Liver (tissue), 3 donors: ENCODE measurements around the gene GNG8.

ENCODE experiments used
- EGR1 ChIP-seq, 2 donors: IDR thresholded peaks; 2 replicates each; pipeline ENCODE4 v1.6.1; 2016 to 2018; ENCODE audit warnings: antibody characterized with exemption in 2 of 2, low read depth in 2 of 2
- FOXA1 ChIP-seq: IDR thresholded peaks from 2 replicates; pipeline ENCODE4 v1.6.1; 2016; ENCODE audit warnings: antibody characterized with exemption
- JUND ChIP-seq, 2 donors: IDR thresholded peaks; 2 replicates each; pipeline ENCODE4 v1.6.1; 2016; ENCODE audit warnings: antibody characterized with exemption in 2 of 2
- RAD21 ChIP-seq, 2 donors: IDR thresholded peaks; 2 replicates each; pipeline ENCODE4 v1.6.1; 2016; ENCODE audit warnings: antibody characterized with exemption in 2 of 2, mild to moderate bottlenecking in 2 of 2
- TF ChIP-seq, protein P1 (sequence below): fragments of 150-350 bp; IDR thresholded peaks from 2 replicates; pipeline ENCODE4 v1.5.1; 2017; ENCODE audit warnings: improper control_type of control experiment, low read depth, low read length; ENCODE audit not compliant: missing input control
- TF ChIP-seq, protein P2 (sequence below): IDR thresholded peaks from 2 replicates; pipeline ENCODE4 v1.6.1; 2016; ENCODE audit warnings: antibody characterized with exemption
- TF ChIP-seq, protein P3 (sequence below): IDR thresholded peaks from 2 replicates; pipeline ENCODE4 v1.6.1; 2016; ENCODE audit warnings: antibody characterized with exemption, mild to moderate bottlenecking
- donor health status: healthy.
- donor health status: healthy.

DNA sequence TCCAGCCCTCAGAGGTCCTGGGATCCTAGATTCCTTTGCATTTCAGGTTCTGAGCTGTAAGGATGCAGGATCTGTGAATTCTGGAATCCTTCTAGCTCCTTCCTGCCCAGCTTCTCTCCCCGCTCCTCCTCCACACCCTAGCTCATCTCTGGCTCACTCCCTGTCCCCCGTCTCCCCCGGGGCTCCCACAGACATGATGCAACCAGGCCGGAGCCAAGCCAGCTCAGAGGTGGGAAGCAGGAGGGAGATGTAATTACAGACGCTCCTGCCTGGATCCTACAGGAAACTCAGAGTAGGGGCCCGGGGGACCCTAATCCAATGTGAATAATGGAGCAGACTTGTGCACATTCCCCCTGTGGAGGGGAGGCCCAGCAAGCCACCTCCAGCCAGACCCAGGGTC, 4.5 kb downstream of the GNG8 start:
- TF ChIP-seq, protein P1, sequence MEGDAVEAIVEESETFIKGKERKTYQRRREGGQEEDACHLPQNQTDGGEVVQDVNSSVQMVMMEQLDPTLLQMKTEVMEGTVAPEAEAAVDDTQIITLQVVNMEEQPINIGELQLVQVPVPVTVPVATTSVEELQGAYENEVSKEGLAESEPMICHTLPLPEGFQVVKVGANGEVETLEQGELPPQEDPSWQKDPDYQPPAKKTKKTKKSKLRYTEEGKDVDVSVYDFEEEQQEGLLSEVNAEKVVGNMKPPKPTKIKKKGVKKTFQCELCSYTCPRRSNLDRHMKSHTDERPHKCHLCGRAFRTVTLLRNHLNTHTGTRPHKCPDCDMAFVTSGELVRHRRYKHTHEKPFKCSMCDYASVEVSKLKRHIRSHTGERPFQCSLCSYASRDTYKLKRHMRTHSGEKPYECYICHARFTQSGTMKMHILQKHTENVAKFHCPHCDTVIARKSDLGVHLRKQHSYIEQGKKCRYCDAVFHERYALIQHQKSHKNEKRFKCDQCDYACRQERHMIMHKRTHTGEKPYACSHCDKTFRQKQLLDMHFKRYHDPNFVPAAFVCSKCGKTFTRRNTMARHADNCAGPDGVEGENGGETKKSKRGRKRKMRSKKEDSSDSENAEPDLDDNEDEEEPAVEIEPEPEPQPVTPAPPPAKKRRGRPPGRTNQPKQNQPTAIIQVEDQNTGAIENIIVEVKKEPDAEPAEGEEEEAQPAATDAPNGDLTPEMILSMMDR: no peak
- no peak for TF ChIP-seq JUND (IDR thresholded peaks at IDR 0.05)
- no peak for TF ChIP-seq FOXA1
- TF ChIP-seq, protein P2, sequence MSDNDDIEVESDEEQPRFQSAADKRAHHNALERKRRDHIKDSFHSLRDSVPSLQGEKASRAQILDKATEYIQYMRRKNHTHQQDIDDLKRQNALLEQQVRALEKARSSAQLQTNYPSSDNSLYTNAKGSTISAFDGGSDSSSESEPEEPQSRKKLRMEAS: no peak
- TF ChIP-seq RAD21 (IDR thresholded peaks at IDR 0.05): no peak
- TF ChIP-seq EGR1 (IDR thresholded peaks at IDR 0.05; ENCODE audit: low read depth in 2 of 2): no peak
- TF ChIP-seq, protein P3, sequence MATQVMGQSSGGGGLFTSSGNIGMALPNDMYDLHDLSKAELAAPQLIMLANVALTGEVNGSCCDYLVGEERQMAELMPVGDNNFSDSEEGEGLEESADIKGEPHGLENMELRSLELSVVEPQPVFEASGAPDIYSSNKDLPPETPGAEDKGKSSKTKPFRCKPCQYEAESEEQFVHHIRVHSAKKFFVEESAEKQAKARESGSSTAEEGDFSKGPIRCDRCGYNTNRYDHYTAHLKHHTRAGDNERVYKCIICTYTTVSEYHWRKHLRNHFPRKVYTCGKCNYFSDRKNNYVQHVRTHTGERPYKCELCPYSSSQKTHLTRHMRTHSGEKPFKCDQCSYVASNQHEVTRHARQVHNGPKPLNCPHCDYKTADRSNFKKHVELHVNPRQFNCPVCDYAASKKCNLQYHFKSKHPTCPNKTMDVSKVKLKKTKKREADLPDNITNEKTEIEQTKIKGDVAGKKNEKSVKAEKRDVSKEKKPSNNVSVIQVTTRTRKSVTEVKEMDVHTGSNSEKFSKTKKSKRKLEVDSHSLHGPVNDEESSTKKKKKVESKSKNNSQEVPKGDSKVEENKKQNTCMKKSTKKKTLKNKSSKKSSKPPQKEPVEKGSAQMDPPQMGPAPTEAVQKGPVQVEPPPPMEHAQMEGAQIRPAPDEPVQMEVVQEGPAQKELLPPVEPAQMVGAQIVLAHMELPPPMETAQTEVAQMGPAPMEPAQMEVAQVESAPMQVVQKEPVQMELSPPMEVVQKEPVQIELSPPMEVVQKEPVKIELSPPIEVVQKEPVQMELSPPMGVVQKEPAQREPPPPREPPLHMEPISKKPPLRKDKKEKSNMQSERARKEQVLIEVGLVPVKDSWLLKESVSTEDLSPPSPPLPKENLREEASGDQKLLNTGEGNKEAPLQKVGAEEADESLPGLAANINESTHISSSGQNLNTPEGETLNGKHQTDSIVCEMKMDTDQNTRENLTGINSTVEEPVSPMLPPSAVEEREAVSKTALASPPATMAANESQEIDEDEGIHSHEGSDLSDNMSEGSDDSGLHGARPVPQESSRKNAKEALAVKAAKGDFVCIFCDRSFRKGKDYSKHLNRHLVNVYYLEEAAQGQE: no peak
